ELF-1 (cell line): ENCODE measurements around the gene CASK.

Experiments used
- DNase-seq: peaks from one replicate; pipeline ENCODE4 v3.0.0-alpha.2; 2016; ENCODE audit warnings: low read depth, low spot score

The CASK gene, protein sequence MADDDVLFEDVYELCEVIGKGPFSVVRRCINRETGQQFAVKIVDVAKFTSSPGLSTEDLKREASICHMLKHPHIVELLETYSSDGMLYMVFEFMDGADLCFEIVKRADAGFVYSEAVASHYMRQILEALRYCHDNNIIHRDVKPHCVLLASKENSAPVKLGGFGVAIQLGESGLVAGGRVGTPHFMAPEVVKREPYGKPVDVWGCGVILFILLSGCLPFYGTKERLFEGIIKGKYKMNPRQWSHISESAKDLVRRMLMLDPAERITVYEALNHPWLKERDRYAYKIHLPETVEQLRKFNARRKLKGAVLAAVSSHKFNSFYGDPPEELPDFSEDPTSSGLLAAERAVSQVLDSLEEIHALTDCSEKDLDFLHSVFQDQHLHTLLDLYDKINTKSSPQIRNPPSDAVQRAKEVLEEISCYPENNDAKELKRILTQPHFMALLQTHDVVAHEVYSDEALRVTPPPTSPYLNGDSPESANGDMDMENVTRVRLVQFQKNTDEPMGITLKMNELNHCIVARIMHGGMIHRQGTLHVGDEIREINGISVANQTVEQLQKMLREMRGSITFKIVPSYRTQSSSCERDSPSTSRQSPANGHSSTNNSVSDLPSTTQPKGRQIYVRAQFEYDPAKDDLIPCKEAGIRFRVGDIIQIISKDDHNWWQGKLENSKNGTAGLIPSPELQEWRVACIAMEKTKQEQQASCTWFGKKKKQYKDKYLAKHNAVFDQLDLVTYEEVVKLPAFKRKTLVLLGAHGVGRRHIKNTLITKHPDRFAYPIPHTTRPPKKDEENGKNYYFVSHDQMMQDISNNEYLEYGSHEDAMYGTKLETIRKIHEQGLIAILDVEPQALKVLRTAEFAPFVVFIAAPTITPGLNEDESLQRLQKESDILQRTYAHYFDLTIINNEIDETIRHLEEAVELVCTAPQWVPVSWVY

DNA sequence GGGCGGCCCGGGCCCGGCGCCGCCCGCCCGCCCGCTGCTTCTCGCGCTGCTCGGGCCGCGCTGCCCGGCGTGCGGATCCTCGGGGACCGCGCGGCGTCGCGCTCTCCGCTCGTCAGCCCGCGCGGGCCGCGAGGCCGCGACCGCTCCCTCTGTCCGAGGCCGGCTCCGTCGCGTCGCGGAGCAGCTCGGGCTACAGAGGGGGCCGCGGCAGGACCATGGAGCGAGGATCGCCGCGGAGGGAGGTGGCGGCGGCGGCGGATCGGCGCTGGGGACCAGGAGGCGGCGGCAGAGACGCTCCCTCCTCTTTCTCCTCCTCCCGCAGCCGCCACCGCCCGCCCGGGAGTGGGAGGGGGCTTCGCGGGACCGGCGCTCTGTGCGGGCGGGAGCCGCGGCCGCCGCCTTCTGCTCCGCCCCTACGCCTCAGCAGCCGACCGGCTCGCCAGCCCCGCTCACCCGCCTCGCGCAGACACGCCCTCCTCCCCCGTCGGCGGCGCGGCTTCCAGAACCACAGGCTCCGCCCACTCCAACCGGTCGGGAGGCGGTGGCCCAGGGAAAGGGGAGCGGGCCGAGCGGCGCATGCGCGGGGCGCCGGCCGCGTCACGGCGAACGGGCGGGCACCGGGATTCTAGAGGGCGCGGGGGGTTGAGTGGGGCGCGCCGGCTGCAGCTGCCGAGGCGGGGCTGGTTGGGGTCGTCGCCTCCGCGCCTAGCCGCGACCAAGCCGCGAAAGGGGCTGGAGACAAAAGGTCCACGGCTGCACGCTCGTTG is at the start of gene CASK:
TSS of gene CASK (minus strand) at position 344 of the 767 bp plus-strand sequence. CDS start 566 bp downstream, outside the sequence.
- DNase-seq: peak; percentile 98

DNA sequence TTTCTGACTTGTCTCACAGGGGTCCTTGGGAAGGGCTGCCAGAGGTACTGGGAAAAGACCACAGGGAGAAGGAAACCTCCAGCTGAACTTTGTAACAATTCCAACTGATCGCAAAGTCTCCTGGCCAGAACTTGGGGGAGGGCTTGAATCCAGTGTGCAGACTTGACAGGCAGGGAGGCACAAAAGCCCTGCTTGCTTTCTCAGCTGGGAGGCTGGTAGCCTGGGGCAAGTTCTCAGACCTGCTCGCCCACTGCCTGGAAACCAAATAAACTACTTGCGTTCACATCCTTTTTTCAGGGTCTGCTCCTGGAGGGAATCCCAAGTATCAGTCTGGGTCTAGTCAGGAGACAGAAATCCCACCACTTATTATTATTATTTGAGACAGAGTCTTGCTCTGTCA is 48.0 kb upstream of the CASK start:
- DNase-seq: peak; percentile 95

DNA sequence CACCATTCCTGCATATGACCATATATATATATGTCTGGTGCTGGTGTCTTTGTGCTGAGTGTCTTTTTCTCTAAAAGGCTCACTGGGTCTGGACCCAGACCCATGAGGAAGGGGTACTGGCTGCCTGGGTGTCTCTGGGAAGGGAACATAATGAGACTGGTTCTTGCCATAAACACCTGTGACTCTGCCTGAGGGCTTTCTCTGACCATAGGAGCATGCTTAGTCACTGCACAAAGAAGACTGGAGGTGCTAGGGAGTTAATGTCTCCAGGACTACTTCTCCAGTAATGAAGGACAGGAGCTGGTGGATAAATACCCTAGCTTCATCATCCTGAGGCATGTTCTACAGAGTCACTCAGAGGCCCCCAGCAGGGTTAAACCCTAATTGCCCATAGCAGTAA is 47.1 kb upstream of the CASK start:
- peak; percentile 54 for DNase-seq

DNA sequence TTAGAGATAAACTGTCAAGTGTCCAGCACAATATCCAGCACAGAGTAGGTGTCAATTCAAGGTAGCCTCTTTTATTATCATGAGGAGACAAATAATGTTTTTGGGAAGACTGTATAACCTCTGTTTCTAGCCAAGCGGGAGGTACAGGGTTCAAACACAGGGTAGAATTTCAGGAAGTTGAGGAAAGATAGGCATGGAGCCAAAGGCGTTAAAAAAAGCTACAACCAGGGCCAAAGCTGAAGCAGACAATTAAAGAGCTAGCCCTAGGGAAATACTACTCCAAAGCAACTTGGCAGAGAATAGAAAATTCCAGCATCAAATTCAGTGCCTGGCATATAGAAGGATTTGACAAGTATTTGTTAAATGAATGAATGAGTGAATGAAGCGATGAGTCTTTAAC is 40.0 kb upstream of the CASK start:
- DNase-seq: no peak

DNA sequence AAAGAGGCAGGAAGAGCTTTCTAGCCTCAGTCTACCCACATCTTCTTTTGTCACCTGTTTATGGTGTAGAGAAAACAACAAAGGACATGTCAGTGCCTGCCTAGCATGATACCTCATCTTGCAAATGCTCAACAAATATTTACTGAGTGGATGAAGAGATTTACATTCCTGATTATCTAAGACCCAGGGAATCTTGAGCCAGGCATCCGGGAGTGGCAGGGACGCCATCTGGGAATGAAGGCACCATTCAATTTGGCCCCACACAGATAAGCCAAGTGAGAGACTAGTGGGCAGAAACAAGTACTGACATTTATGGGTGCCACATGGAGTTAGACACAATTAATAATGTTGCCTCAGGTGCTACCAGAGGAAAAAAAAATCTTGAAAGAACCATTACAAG is 36.8 kb upstream of the CASK start:
- no peak for DNase-seq

DNA sequence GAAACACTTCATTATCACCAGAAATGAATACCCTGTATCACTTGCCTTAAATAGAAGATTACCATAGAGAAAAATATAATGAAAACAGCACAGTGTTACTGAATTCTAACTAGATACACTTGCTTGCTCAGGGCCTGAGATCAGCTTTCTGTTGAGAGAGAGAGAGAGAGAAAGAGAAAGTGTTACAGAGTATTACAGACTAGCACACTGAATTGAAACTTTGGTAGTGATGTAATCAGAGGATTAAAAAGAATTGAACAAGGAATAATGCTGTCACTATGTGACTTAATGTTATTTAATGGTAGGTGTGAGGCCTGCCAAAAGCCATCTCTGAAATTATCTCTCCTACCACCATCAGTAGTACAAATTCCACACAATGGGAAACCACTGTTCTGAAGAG is 35.5 kb upstream of the CASK start:
- no peak for DNase-seq

DNA sequence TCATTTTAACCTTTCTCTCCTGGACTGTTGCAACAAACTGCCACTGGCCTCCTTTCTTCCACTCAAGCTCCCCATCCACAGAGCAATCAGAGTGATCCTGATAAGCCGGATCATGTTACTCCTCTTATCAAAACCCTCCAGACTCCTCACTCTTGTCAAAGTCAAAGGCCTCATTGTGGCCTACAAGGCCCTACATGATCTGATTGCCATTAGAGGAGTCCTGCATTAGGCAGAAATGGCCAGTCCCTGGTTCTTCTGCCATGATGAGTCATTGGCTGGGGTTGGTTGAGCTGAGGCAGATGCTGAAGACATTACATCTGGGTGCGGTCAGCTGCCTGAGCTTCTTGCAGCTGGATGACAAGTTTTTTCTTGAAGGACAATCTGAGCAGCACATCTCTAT is 32.7 kb upstream of the CASK start:
- DNase-seq: peak; percentile 44

DNA sequence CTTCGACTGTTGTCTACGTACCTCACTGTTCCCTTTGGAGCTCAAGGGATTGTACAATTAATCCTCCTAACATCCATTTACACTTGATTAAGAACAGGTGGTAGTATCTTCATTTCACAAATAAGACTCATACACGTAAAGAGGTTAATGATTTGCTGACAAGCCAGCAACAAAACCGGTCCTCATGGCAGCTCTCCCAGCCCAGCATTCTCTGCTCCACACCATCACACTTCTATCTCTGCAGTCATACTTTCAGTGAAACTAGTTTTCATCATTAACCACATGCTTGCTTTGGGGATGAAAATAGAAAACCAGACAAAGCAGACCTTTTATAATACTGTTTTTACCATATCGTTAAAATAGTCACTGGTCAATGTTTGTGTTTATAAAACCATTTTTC is 28.7 kb upstream of the CASK start:
- DNase-seq: no peak

DNA sequence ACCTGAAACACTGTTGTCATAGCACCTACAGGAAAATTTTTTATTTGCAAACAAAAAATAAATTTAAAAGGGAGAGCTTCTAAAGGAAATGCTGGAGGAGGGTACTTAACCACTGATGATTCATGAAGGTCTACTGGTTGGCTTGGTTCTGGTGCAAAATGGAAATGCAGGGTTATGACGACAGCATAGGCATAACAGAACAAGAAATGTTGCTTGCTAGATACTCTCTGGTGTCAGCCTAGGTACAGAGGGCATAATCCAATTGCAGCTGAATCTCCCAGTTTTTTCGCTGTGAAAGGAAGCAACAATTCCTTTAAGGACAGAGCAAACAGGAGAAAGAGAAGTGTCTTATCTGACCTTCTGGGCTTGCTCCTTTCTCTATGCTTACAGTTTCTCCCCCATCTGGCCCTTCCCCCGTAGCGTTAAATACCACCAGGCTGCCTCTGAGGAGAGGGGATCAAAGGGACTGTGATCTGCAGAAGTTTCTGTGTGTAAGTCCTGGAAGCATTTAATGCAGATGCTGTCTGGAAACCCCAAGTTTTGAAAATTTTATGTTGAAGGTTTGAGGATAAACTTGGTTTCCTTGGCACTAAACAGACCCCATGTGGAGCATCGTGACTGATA is 23.7 kb upstream of the CASK start:
- peak; percentile 39 for DNase-seq

DNA sequence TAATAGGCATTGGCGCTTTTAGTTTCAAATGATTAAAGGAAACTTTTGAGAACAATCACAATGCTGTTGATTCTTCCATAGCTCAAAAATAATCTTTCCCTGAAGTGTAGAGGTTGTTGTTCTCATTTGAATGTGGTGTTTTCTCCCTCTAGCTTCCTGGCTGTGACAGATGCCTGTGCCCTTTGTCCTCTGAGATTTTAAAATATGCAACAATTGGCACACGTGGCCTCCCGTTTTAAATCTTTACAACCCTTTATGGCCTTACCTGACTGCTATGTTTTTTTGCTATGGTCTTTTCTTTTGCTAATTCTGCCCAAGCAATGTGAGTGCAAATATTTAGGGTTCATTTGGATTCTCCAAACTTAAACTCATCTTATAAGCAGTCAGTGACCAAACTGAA is 22.9 kb upstream of the CASK start:
- no peak for DNase-seq

DNA sequence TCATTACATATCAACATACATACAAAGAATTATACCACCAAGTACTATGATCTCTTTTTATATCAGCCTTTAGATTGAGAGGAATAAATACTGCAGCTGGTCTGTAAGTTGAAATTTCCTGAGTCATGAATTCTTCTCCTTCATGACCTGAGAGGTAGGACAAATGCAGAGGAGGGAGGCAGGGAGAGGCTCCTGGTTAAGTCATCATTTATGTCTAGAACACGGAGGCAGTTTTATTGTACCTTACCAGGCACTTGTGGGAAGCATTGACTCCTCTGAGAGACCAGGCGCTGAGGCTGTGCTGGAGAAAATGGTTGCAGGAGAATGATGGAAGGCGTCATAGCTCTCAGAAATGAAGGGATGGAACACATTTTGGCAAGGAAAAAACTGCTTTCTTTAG is 12.5 kb upstream of the CASK start:
- DNase-seq: no peak

DNA sequence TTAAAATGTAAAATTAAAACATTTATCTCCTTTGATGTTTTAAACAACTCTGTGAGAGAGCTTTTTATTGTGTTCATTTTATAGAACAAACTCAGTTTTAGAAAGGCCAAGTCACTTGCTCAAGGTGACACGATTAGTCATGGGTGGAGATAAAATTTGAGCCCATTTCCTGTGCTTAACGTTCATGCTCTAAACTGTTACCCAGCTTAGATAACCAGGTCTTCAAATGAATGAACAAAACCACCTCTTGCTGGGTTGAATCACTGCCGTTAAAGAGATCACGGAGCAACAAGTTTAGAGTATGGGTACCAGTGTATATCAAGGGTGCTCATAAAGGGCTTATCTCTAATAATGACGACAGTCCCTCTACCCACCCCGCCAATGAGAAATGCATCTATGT is 10.2 kb upstream of the CASK start:
- DNase-seq: no peak

DNA sequence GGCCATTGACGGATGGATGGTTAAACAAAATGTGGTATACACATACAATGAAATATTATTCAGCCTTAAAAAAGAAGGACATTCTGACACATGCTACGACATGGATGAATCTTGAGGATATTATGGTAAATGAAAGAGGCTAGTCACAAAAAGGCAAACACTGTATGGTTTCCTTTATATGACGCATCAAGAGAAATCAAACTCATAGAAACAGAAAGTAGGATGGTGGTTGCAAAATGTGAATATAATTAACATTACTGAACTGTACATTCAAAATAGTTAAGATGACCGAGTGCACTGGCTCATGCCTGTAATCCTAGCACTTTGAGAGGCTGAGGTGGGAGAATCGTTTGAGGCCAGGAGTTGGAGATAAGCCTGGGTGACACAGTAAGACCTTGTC is 9.5 kb upstream of the CASK start:
- no peak for DNase-seq

DNA sequence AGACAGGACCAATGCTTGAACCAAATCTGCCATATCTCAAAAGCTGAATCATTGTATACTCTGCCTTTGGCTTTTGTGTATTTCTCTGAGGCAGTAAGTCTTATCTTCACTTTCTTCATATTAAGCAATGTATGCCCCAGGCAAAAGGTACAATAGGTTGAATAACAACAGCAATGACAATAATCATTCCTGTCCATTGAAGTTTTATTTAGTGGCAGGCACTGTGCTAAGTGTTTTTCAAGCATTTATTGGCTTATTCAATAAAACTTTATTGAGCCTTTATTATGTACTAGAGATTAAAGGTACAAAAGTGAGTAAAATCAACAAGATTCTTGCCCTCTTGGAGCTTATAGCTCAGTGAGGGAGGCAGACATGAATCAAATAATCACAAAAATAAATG is 8.2 kb upstream of the CASK start:
- DNase-seq: no peak

DNA sequence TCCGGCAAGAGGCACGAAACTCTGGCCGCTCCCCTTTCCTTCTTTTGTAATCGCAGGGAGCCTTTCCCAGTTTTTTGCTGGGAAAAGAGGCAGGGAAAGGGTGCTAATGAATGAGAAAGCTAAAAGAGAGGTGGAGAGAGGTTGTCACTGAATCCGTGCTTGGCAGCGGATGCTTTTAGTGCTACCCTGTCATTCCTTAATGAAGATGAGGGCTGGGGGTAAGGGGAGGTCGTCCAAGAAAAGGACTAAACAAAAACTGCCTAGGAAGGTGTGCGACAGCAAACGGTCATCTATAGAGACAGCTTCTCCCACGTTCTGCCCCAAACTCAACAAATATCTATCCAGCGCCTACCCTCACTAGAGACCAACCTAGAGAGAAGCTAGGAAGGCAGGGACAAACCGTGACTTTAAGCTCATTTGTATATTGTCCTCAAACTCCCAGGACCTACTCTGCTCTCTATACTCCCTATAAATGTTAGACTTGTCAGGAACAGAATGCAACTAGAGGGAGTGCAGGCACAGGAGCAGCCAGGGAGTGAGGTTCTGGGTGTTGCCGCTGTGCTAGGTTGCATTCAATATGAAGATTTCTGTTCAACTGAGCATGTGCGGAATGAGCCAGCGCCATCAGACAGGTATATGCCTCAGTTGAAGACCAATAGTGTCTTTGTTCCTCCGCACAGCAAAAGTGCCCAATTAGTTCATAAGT is 777 bp upstream of the CASK start:
- DNase-seq: peak; percentile 45

DNA sequence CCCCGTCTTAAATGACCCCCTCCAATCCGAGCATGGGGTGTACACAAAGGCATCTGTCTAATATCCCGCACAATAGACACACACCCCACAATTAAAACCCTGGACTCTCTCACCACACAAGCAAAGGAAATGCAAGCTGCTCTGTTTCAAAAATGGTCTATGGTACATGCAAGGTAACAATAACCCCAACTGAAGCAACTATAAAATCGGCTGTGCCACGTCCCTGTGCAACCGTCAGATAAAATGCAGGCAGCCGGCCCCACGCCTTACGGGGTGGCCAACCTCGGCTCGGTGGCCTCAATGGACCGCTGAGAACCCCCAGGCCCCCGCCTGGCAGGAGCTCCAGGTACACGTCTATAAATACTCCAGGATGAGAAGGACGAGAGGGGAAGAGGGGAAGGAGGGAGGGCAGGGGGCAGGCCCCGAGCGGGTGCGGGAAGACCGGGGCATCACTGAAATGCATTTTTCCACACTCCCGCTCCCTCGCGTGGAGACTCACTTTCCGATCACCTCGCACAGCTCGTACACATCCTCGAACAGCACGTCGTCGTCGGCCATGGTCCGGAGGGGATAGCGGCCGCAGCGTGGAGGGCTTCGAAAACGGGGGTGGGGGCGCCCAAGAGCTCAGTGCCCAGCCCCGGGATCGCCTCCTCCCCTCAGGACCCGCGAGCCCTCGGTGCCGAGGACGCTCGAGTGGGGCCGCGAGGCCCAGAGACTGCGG is 763 bp downstream of the CASK start:
- peak; percentile 58 for DNase-seq

DNA sequence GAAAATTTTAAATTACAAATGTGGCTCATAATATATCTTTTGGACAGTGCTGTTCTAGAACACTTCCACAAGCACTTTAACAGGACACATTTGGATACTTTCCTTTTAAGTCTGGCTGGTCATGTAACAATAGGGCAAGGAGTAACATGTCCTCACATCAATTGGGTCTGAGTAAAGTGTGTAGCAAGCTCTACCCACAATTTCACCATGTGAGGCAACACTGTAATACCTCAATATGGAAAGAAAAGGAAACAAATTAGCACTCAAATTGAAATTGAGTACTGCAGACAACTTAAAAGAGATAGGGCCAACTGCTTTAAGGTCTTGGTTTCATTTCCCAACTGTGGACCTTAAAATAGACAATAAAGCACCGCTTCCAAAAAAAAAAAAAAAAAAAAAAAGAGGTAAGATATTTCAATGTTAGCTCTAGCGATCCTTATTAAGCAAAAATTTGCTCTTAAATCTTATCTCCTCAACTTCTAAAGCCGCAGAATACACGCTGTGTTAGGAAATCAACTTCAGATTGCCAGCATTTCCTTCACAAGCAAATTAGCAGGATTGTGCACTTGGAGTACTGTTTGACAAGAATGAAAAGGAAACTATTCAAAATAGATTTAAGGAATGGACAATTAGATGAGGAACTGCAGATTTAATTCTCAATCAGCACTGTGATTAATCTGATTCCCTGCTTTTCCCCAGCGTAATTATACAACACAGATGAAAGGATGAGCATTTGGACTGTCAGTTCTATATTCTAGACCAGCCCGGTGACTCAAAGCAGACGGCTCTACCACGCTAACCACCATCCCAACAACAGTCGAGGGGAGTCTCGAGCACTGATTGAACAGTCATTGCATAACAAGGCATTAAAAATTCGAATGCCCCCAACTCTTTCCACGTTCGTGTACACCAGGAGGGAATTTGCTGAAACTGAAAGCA is 1.6 kb downstream of the CASK start:
- DNase-seq: no peak

DNA sequence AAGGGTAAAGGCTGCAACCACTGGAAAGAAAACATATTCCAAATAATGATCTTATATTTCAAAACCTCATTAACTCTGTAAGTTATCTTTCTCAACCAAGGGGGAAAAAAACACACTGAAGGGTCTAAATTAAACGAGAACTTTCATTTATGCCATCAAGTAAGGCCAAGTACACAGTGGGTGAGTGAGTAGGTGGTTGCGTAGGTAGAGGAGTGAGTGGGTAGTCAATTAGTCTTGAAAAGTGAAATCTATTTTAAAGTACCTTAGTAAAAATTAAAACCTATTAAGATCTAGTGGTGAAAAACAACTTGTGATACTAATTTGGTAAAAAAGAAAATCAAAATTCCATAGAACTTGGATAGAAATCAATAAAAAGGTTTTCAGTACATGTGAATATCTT is 3.5 kb downstream of the CASK start:
- no peak for DNase-seq

DNA sequence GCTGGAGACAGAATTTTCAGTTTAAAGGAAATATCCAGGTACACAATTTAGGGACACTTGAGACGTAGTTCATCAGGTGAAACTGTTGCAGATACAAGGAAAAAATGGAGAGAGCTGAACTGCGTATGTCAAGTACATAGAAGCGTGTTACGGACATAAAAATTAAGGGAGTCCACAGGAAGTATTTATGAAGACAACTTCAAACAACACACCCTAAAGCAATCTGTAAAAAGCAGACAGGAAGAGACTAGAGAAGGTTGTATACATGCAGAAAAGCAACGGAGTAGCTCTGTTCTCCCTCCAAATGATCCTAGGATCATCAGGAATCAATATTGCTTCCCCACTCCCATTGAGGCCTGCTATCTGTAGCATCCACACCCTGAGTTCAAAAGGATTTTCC is 5.8 kb downstream of the CASK start:
- DNase-seq: no peak
